ENCODE measurements around the gene PLEKHM1.
A peak's percentile ranks its signal among the peaks of the same experiment; 100 is the strongest.
"Not testable (repeated sequence)": the region's sequence is repeated elsewhere in the genome, so short reads cannot be mapped to it uniquely, and the experiment has no call there.

PLEKHM1 gene

DNA sequence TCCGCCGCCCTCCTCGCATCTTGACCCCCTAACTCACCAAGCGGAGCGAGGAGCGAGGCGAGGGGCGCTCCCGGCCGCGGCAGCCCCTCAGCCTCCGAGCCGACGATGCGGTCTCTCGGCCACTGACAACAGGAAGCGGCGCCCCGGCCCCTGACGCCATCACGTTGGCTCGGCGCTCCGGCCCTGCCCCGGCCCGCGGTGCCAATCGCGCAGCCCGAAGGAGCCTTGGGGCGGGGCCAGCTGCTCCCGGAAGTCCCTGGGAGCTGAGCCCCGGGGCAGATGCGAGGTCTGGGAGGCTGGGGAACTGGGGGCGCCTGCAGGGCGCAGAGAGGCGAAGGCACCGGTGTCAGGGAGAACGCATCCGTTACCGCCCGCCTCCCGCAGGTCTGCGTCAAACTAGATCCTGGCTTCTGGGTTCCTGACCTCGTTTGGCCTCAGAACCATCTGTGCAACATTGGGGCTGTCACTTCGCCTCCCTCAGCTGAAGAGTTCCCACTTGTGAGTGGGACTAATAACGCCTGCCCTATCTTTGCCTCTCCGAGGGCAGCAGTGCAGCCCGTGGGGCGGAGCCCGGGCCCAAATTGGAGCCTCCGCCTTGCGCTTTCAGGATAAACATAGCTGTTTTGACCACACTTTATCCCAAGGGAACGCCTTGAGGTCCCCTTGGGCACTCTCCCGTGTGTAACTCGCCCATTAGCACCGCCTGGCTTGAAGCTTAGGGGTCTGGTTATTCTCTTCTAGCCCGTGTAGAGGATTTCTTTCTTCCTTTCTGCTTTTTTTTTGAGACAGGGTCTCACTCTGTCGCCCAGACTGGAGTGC, at the start of gene PLEKHM1:
PLEKHM1 (minus strand) TSS at position 107 of the 819 bp plus-strand sequence. CDS start 8,237 bp downstream, outside the sequence.
- DNase-seq (ENCODE audit: low spot score): peak; percentile 93

DNA sequence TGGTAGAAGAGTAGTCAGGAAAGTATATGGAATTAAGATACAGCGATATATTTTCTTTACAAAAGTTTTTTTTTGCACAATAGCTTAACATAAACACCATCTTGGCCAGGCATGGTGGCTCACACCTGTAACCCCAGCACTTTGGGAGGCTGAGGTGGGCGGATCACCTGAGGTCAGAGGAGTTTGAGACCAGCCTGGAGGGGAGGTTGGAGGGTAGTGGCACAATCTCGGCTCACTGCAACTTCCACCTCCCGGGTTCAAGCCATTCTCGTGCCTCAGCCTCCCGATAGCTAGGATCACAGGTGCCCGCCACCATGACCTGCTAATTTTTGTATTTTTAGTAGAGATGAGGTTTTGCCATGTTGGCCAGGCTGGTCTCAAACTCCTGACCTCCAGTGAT, 47.6 kb upstream of the PLEKHM1 start:
- not testable (repeated sequence) for DNase-seq (ENCODE audit: low spot score)

DNA sequence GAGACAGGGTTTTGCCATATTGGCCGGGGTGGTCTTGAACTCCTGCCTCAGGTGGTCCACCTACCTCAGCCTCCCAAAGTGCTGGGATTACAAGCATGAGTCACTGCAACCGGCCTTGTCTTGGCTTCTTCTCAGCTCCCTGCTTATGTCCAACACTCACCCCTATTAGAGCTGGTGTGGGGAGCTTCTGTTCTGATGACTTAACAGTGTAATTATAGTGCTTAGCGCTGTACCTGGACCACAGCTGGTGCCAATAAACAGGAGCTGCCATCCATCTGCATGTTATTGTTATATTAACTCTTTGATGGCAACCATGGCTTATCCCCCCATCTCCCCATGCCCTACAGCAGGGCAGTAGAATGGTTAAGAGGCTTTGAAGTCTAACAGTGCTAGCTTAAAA, 15.6 kb upstream of the PLEKHM1 start:
- not testable (repeated sequence) for DNase-seq (ENCODE audit: low spot score)

DNA sequence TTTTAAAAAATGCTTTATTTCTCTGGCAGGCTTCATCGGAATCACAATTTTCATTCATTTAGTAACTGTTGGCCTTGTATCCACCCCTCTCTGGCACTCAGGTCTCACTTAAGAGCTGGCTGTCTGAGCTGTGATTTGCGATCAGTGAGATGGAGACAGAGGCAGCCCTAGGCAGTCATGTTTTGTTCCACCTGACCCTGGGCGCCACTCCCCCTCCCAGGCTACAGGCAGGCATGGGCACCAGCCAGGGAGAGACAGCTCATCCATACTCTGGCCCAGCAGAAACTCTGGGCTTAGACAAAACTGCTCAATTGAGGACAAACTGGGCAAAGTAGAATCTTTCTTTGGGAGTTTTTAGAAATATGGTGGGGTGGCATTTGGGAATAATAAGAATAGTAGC, 14.7 kb upstream of the PLEKHM1 start:
- not testable (repeated sequence) for DNase-seq (ENCODE audit: low spot score)

DNA sequence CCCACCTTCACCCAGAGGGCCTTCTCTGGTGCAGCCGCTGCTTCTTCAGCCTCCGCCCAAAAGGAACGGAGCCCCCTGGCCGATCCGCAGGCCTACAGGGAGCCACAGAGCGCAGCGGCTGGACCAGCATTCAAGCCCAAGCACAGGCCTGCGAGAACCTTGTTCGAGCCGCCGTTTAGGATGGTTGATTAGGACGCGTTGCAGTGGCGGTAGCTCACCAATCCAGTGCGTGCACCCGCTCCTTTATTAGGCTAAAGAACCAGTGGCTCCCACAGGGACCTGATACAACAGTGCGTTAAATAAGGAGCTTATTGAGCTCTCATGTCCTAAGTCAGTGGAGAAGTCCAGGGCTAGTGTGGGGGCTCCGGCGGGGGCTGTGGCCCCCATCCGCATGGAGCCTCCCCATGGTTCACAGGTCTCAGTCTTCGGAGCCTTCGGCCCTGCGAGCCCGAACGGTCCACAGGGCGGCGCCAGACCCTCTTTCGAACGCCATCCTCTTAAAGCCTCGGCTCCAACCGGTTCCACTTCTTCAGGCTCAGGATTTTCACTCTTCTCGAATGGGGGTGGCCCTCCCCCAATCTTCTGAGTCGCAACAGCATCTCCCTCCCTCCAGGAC, 10.7 kb upstream of the PLEKHM1 start:
- DNase-seq (ENCODE audit: low spot score): not testable (repeated sequence)

DNA sequence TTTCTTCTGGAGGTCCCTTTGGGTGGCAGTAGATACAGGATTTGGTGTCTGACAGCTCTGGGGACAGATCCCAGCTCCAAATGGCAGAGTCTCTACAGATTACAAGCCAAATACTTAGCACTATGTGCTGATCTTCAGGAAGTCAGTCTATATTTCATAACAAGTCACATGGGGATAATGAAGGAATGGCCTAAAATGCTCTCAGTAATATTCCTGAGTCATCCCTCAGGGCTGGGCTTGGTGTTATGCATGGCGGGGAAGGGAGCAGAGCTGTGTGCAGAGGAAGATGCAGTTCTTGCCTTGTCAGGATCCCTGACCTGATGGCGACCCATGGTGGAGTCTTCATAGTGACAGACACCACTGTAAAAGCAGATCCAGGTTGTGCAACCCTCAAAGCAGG, 10.0 kb upstream of the PLEKHM1 start:
- not testable (repeated sequence) for DNase-seq (ENCODE audit: low spot score)

DNA sequence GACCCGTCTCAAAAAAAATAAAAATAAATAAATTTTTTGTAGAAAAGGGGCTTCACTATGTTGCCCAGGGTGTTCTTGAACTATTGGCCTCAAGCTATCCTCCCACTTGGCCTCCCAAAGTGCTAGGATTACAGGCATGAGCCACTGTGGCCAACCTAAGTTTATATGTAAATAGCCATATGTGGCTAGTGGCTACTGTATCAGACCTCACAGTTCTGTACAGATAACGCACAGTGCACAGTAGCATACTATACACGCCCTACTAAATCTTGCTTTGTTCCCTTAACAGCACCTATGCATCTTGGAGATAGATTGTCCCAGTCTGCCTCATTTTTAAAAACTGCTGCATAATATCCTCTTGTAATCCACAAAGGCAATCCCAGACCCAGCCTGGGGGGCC, 8.7 kb upstream of the PLEKHM1 start:
- not testable (repeated sequence) for DNase-seq (ENCODE audit: low spot score)

DNA sequence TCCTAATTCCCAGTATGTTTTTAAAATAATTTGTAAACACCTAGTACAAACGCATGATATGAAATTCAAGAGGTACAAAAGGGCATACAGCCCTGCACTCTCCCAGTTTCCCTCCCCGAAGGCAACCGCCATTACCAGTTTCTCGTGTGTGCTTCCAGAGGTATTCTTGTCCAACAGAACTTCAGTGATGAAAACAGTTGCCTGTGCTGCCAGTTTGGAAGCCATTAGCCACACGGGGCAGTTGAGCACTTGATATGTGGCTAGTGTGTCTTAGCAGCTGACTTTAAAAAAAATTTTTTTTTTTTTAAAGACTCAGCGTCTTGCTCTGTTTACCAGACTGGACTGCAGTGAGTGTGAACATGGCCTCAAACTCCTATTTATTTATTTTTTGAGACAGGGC, 7.9 kb upstream of the PLEKHM1 start:
- DNase-seq (ENCODE audit: low spot score): not testable (repeated sequence)

DNA sequence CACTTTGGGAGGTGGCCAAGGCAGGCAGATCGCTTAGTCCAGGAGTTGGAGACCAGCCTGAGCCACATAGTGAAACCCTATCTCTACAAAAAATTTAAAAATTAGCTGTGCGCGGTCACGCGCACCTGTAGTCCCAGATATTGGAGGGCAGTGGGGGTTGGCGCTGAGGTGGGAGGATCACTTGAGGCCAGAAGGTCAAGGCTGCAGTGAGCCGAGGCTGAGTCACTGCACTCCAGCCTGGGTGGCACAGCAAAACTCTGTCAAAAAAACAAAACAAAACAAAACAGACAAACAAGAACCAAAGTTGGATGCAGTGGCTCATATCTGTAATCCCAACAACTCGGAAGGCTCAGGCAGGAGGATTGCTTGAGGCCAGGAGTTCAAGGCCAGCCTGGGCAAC, 6.9 kb upstream of the PLEKHM1 start:
- DNase-seq (ENCODE audit: low spot score): not testable (repeated sequence)

DNA sequence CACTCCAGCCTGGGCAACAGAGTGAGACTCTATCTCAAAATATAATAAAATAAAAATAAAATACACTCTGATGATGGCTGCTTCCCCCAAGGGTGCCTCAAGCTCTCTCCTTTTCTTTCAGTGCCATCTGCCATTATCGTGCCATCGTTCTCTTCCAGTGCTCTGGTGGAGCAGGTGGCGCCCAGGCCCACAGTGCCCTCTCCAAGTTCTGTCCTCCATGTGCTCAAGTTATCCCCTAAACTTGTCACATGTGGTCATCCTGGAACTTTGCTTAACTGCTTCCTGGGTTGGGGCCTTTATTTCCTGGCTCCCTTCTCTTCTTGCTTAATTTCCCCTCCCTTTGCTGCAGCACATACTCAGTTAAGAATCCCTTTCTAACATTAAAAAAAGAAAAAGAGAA, 6.0 kb upstream of the PLEKHM1 start:
- DNase-seq (ENCODE audit: low spot score): not testable (repeated sequence)

DNA sequence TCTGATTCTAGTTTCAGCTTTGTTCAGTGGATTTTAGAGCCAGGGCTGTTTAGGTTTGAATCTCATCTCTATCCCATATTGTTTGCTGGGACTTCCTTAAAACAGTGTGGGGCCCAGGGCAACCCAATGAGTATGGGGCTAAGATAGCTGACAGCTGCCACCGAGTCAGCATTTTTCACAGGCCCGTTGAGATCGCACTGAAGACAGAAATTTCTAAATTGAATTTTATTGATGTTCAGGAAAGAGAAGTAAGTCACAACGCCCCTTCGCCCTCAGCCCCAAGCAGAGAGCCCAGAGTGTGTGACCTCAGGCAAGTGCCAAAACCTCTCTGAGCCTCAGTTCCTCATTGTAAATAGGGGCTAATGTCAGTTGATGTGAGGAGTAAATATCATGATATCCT, 4.0 kb upstream of the PLEKHM1 start:
- DNase-seq (ENCODE audit: low spot score): not testable (repeated sequence)

DNA sequence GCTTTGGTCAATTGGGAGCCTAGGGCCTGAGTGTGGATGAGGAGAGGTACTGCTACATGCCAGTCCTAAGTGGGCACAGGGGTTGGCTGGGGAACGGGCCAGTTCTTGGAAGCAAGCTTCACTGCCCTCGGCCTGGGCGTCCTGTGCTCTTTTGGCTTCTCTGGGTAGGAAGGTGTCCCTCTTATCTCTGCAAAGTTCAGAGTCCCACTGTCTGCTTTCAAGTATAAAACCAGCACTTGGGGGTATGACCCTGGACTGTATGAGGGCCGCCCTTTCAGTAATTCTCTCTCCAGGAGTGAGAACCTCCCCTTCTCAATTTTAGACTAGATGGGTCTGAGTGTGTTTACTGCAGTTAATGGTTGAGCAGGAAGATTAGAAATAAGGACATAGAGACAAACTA, 1.6 kb upstream of the PLEKHM1 start:
- not testable (repeated sequence) for DNase-seq (ENCODE audit: low spot score)

DNA sequence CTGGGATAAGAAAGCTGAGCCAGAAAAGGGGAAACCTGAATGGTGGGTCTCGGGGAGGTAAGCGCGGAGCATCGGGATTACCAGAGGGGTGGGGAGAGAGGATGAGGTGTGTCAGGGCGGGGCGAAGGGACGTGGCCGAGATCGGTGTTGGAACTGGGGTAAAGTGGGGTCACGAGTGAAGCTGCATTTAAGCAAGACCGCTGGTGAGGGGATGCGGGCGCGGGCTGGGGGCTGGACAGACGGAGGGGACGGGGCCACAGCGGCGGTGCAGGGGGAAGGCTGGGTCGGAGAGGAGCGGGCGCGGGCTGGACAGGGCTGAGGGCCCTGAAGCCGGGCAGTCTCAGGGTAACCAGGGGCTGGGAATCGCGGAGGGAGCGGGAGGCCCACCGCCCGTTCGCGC, 323 bp downstream of the PLEKHM1 start:
- peak; percentile 51 for DNase-seq (ENCODE audit: low spot score)

DNA sequence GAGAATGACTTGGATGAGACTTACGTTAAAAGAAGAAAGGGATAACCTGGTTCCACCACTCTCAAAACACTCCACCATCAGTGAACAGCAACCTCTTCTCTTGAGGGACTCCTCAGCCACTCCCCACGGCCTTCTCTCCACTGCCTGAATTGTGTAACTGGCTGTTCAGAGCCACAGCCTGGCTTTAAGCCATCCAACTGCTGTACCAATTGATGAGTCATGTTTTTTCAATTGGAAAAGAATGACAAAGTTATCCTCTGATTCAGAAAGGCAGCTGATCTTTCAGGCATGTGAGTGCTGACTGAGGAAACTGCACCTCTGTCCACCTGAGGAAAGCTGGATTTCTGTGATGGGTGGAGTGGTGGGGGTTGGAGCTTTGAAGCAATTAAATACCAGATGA, 2.8 kb downstream of the PLEKHM1 start:
- DNase-seq (ENCODE audit: low spot score): not testable (repeated sequence)

DNA sequence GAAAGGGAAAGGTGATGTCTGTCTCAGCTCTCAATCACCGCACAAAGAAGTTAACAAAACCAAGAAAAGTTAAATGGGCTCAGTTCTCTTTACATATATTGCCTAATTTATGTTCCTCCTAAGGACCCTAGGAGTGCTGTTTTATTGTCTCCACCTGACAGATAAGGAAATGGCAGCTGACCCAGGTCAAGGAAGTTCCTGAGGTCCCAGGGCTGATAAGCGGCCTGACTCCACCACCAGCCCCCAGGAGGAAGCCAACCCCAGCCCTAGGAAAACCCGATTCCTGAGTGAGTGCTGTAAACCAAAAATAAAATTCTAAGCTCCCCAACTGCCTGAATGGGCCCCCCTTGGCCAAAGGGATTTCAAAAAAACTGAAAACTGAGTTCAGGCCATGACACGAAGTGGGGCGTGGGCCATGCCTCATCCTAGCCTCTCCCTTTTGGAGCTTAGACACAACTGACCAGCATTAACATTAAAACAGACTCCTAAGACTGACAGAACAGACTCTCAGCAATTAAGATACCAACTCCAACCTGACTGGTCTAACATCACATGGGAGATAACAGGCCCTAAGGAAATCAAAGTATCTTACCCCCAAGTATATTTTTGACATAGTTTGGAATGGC, 6.8 kb downstream of the PLEKHM1 start:
- not testable (repeated sequence) for DNase-seq (ENCODE audit: low spot score)

DNA sequence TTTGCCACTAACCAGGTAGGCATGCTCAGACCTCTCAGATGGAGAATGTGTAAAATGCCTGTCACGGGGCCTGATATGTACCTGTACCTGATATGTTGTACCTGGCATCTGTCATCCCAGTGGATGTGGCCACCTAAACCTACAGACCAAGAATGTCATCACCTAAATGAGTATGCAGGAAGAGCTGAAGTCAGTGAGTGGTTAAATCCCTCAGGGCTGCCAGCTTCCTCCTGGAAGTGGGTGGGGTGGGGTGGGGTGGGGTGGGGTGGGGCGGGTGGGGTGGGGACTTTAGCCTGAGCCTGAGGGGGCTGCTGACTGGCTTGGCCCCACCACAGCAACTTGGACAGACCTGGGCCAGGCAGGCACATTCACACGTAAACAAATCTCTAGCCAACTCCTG, 7.3 kb downstream of the PLEKHM1 start:
- DNase-seq (ENCODE audit: low spot score): not testable (repeated sequence)

DNA sequence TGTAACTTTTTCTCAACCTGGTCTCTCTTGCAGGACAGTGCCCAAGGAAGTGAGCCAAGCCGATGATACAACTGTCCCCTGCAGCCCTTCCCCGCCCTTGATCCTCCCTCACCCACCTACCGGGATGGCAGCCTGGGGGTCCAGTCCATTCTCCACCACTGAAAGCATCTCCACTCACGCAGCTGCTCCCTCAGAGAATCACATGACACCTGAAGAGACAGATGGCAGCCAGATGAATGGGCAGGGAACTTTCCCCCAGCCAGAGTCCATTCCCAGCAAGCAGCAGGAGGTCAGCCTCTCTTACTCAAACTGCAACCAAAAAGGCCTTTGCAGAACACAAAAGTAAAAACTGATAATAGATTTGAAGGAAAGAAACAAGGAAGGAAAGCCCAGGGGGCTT, 8.2 kb downstream of the PLEKHM1 start:
- DNase-seq (ENCODE audit: low spot score): not testable (repeated sequence)

DNA sequence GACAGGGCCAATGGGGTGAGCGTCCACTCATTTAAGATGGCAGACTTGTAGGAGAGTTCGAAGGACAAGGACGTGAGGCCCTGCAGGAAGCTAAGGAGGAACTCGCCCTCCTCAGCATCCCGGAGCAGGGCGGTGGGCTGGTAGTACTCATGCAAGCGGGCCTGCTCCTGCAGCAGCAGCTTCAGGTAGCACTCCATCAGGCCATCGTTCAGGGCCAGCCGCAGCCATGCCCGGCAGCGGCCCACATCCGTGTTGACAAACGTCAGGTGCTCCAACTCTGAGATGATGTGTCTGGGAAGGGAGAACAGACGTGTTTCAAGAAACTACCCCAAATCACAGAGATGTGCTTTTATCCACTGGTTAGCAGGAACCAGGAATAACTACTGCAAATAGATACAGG, 15.1 kb downstream of the PLEKHM1 start:
- DNase-seq (ENCODE audit: low spot score): not testable (repeated sequence)

DNA sequence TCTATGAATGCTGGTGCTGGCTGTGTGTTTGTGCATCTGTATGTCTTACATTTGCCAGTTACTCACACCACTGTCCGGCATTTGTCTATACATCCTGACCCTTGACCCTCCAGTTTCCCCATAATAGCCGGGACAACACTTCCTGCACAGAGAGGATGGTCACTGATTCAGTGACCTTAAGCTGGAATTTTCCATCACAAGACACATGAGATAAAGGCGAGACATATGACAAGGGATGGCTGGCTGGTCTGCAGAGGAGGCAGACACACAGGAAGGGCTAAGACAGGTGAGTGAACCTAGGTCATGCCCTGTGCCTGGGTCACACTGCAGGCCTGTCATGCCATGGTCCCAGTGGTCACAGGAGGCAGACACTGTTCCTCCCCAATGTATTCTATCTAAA, 18.3 kb downstream of the PLEKHM1 start:
- not testable (repeated sequence) for DNase-seq (ENCODE audit: low spot score)

DNA sequence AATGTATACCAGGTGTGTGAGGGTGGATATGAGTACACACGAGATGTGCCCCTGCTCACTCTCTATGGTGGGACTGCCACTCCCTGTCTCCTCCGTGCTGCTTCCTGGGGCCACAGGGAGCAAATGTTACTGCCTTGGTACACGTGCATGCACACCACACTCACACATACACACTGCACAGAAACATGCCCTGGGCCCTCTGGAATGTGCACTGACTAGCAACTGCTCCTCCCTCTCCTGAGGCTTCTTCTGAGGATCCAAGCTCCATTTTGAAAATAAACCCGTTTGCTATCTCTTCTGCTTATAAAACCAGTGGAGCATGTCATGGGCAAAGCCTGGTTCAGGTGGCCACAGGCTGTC, 21.3 kb downstream of the PLEKHM1 start:
- DNase-seq (ENCODE audit: low spot score): not testable (repeated sequence)

DNA sequence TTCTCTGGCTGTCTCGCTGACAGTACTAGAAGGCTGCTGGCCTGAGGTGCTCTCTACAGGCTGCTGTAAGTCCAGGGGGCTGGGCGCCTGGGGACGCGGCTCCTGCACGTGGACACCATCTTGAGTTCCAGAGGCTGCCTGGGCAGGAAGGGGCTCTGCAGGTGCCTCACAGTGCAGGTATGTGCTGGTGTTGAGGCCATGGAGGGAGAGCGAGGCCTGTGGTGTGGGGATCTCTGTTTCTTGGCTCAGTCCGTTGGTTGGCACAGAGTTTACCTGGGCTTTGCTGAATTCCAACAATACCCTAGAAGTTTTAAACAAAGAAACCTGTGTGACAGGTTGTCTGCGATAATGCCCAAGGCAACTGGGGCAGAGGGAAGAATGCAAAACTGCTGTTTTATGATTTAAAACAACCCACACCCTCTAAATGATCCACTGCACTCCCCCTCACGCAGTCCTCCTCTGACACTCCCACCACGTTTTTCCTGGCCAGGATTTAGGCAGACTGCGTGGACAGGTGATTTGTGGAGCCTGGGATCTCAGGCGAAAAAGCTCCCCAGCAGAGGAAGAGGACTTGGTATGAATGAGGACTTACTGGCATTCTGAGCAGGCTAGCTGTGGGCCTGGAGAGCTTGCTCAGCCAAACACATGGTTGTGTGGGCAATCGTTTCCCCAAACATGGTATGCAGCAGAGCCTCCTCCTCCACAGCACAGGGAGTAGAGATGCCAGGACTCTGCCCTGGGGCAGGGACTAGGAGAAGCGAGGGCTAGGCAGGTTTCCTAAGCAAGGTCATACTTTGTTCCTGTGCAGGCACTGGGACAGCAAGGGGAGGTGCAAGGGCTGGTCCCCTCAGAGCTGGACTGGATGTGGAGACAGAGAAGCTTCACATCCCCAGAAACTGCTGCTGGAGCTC, 22.0 kb downstream of the PLEKHM1 start:
- not testable (repeated sequence) for DNase-seq (ENCODE audit: low spot score)
